ENCODE data around the gene TMPRSS7. TPM values are rescaled to one million over a fixed set of nuclear protein-coding genes. Genes with fewer than 3 reads are reported as not detected.
A peak's percentile ranks its signal among the peaks of the same experiment; 100 is the strongest.

The TMPRSS7 gene
- total and polyA plus RNA-seq, 2 of the 8 experiments (the other 6 are each of a cell fraction or from before 2014, with no cell fraction given) = not detected

GRCh38 chr3:112117841-112118571 is 83.5 kb downstream of the TMPRSS7 start:
- Histone ChIP-seq H3K56ac (replicated peaks; ENCODE audit: insufficient read length, low read depth, low read length) (no peak overlapping the region), H2BK20ac (ENCODE audit: low read length) (no peak overlapping the region), H4K91ac (replicated peaks; ENCODE audit: insufficient read length, low read length) (no peak overlapping the region), H3K4me3 (ENCODE audit: extremely low read depth in 1 of 4, insufficient read depth in 2 of 4, low read depth in 3 of 4, low read length in 4 of 4) (no peak overlapping the region), H3K9ac (replicated peaks in 1 of 4; ENCODE audit: extremely low read depth in 1 of 4, low read depth in 3 of 4, low read length in 3 of 4) (no peak overlapping the region), H3K18ac (ENCODE audit: extremely low read depth, low read length) (no peak overlapping the region), H3K79me2 (ENCODE audit: control insufficient read depth in 1 of 2, insufficient read depth in 2 of 2, low read length in 2 of 2) (no peaks in the 10 kb centered on the region), H3K4me2 (ENCODE audit: insufficient read depth in 1 of 2, low read depth in 2 of 2, low read length in 2 of 2) (no peak overlapping the region), H4K5ac (ENCODE audit: insufficient read length, low read depth, low read length) (no peak overlapping the region), H4K20me1 (replicated peaks in 1 of 2; ENCODE audit: control insufficient read depth in 1 of 2, insufficient read depth in 2 of 2, low read length in 2 of 2) (no peaks in the 10 kb centered on the region), H3K23ac (ENCODE audit: insufficient read length) (no peak overlapping the region), H3K9me3 (ENCODE audit: insufficient read depth in 2 of 2, low read depth in 1 of 2, low read length in 1 of 2) (no peaks in the 10 kb centered on the region), H2BK15ac (ENCODE audit: low read length) (no peak overlapping the region), H3K23me2 (ENCODE audit: low read depth, low read length) (no peaks in the 10 kb centered on the region), H2BK120ac (replicated peaks; ENCODE audit: low read depth, low read length) (no peak overlapping the region), H3K4me1 (replicated peaks in 1 of 4; ENCODE audit: control insufficient read depth in 3 of 4, insufficient read depth in 4 of 4, low read length in 3 of 4) (peaks cover 0 to 4% (median 2%) of the 10 kb centered on the region in 4 experiments; a peak in 2 of 7 replicates), H3K14ac (ENCODE audit: insufficient read length) (no peak overlapping the region), H3K27me3 (replicated peaks in 1 of 4; ENCODE audit: control insufficient read depth in 3 of 4, extremely low read depth in 1 of 4, insufficient read depth in 3 of 4, low read length in 3 of 4) (no peaks in the 10 kb centered on the region), H3K36me3 (ENCODE audit: control insufficient read depth in 2 of 4, insufficient read depth in 4 of 4, low read length in 3 of 4) (peaks cover 0 to 7% (median 3%) of the 10 kb centered on the region in 4 experiments; a peak in 5 of 8 replicates), H3K79me1 (ENCODE audit: low read depth, low read length) (no peaks in the 10 kb centered on the region), H2AFZ (ENCODE audit: low read length) (no peak overlapping the region), H4K8ac (ENCODE audit: extremely low read depth, insufficient read depth, low read length) (no peak overlapping the region), H3K27ac (ENCODE audit: low read depth, low read length) (no peak overlapping the region), H3K4ac (replicated peaks; ENCODE audit: insufficient read length, low read depth, low read length) (no peak overlapping the region), H2BK5ac (ENCODE audit: low read depth, low read length) (no peak overlapping the region), H2AK5ac (ENCODE audit: low read depth, low read length) (no peak overlapping the region), H2BK12ac (ENCODE audit: low read depth, low read length) (no peak overlapping the region)
- FAIRE-seq (no peak), DNase-seq (ENCODE audit: low read depth in 1 of 2, low spot score in 2 of 2) (no peak)
- WGBS, 2 experiments (ENCODE audit: extremely low coverage in 1 of 2, insufficient coverage in 1 of 2, insufficient read length in 1 of 2, insufficient replicate concordance in 2 of 2, low coverage in 1 of 2, low lambda C conversion rate in 2 of 2, missing lambda C conversion rate in 1 of 2) = 83% methylated on average over 4 of the region's 4 CpGs; no CpG with 5 or more reads in 1 of the 2 experiments
- POLR2A ChIA-PET (ENCODE audit: partially characterized antibody) = interaction anchor here (1.1 kb wide), 1 partner anchor 10 kb away, joined by 3 read pairs; no protein-coding TSS in a partner anchor
- TF ChIP-seq RAD21 (IDR thresholded peaks at IDR 0.05 in 1 of 2, conservative IDR thresholded peaks at IDR 0.05 in 1 of 2; ENCODE audit: low read depth in 2 of 2, low read length in 2 of 2) = peak; percentile 16 to 28; a peak in 3 of 4 replicates
- TF ChIP-seq CTCF (IDR thresholded peaks at IDR 0.05; ENCODE audit: control extremely low read depth in 1 of 3, insufficient read depth in 1 of 3, low read depth in 1 of 3, low read length in 3 of 3) = peak in 2 of 3 experiments; percentile 7 to 24; a peak in 2 of 4 replicates
- no peak for TF ChIP-seq EP300 (IDR thresholded peaks at IDR 0.05; ENCODE audit: borderline replicate concordance in 1 of 2, low read depth in 2 of 2, low read length in 2 of 2)
- CTCF ChIA-PET (ENCODE audit: partially characterized antibody) = interaction anchor here (1.0 to 1.7 kb wide), 6 partner anchors 9 to 216 kb away, joined by 3 to 11 read pairs (median 3); no protein-coding TSS in a partner anchor
